Measurements from ENCODE around the gene NDUFB3. TPM values are rescaled to one million over a fixed set of nuclear protein-coding genes. Genes with fewer than 3 reads are reported as not detected.

NDUFB3 gene
- total and polyA plus RNA-seq, 7 donors = 85.3 to 370 (median 97.9) TPM

DNA sequence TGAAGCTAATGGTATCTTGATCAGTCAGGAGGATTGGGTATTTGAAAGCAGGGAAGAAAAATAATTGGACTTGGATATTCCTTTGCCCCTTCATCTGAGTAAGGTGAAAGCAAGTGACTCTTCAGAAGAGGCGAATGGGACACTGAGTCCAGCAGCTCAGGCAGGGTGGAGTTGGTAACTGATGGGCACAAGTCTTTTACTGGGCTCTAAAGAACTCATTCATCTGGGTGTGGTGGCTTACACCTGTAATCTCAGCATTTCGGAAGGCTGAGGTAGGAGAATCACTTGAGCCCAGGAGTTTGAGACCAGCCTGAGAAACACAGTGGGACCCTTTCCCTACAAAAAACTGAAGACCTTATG lies 55.3 kb downstream of the NDUFB3 start:
- TF ChIP-seq POLR2AphosphoS5 (IDR thresholded peaks at IDR 0.05) (no peak), POLR2A (IDR thresholded peaks at IDR 0.05) (no peak), EP300 (IDR thresholded peaks at IDR 0.05) (no peak)
- TF ChIP-seq, protein P1, sequence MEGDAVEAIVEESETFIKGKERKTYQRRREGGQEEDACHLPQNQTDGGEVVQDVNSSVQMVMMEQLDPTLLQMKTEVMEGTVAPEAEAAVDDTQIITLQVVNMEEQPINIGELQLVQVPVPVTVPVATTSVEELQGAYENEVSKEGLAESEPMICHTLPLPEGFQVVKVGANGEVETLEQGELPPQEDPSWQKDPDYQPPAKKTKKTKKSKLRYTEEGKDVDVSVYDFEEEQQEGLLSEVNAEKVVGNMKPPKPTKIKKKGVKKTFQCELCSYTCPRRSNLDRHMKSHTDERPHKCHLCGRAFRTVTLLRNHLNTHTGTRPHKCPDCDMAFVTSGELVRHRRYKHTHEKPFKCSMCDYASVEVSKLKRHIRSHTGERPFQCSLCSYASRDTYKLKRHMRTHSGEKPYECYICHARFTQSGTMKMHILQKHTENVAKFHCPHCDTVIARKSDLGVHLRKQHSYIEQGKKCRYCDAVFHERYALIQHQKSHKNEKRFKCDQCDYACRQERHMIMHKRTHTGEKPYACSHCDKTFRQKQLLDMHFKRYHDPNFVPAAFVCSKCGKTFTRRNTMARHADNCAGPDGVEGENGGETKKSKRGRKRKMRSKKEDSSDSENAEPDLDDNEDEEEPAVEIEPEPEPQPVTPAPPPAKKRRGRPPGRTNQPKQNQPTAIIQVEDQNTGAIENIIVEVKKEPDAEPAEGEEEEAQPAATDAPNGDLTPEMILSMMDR (IDR thresholded peaks at IDR 0.05) = no peak
- 17 to 48% methylated on average over 2 of the region's 2 CpGs for WGBS, 2 donors
- Histone ChIP-seq H3K4me1 (peaks cover 0 to 95% (median 83%) of the 10 kb centered on the region in 4 donors), H3K27me3 (no peaks in the 10 kb centered on the region), H3K36me3 (peaks cover 0 to 6% (median 0%) of the 10 kb centered on the region in 4 donors), H3K4me3 (peak overlapping the region in 2 of 4 donors; percentile 4 to 19), H3K27ac (peak overlapping the region; percentile 71 to 99 (median 76)), H3K9me3 (no peaks in the 10 kb centered on the region)
- intact Hi-C loops (cut with DNase I) = no loop called here
- no peak for DNase-seq

DNA sequence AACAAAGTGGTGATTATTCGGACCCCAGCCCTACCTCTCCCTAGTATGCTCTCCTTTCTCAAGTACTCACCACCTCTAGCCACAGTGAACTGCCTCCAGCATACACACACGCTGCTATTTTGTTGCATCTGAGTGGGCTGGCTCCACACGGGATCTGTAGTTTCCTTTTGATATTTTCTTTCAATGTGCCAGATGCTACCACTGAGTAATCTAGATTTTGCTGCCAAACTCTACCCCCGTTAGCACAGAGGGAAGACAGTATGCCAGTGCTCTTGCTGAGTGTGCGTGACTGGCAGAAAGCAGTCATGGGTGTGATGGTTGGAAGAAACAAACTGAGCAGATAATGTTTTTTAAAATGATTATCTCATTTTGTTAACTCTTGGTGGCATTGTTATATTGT lies 55.8 kb downstream of the NDUFB3 start:
- H3K27me3 ChIP-seq = no peaks in the 10 kb centered on the region
- peaks cover 0 to 95% (median 81%) of the 10 kb centered on the region in 4 donors for H3K4me1 ChIP-seq
- no peak for TF ChIP-seq EP300 (IDR thresholded peaks at IDR 0.05)
- peak in 2 of 4 donors; percentile 22 to 38 for TF ChIP-seq POLR2AphosphoS5 (IDR thresholded peaks at IDR 0.05)
- peaks cover 0 to 6% (median 0%) of the 10 kb centered on the region in 4 donors for H3K36me3 ChIP-seq
- intact Hi-C loops (cut with DNase I) = no loop called here
- peak overlapping the region; percentile 71 to 99 (median 76) for H3K27ac ChIP-seq
- peak overlapping the region in 2 of 4 donors; percentile 4 to 19 for H3K4me3 ChIP-seq
- H3K9me3 ChIP-seq = no peaks in the 10 kb centered on the region
- 37 to 55% methylated on average over 5 of the region's 5 CpGs for WGBS, 2 donors
- no peak for DNase-seq

DNA sequence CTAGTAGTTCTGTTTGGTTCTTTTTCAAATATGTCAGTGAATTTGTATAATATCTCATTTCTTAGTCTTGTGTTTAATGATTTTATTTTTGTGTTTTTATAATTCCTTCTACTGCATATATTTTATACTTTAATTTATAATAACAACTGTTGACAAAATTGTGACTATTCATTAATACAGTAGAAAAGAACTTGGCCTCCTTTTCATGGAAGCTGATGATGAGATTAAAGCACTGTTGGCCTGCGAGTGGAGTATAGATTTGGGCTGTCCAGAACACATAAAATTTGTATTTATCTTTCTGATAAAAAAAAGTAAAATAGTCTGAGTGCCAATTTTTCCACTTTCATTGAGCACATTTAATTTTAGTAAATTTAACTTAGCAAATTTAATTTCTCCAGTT lies 56.2 kb downstream of the NDUFB3 start:
- TF ChIP-seq, protein P1 (IDR thresholded peaks at IDR 0.05) = no peak
- TF ChIP-seq POLR2AphosphoS5 (IDR thresholded peaks at IDR 0.05) = no peak
- TF ChIP-seq POLR2A (IDR thresholded peaks at IDR 0.05) = no peak
- no peak for TF ChIP-seq EP300 (IDR thresholded peaks at IDR 0.05)
- intact Hi-C loops (cut with DNase I) = no loop called here
- peaks cover 0 to 8% (median 2%) of the 10 kb centered on the region in 4 donors for H3K36me3 ChIP-seq
- H3K9me3 ChIP-seq = no peaks in the 10 kb centered on the region
- no peaks in the 10 kb centered on the region for H3K27me3 ChIP-seq
- H3K4me3 ChIP-seq = no peak overlapping the region
- peaks cover 0 to 91% (median 79%) of the 10 kb centered on the region in 4 donors for H3K4me1 ChIP-seq
- no peak for DNase-seq
- peak overlapping the region; percentile 71 to 99 (median 76) for H3K27ac ChIP-seq
- 83 to 88% methylated on average over 1 of the region's 1 CpG for WGBS, 2 donors

DNA sequence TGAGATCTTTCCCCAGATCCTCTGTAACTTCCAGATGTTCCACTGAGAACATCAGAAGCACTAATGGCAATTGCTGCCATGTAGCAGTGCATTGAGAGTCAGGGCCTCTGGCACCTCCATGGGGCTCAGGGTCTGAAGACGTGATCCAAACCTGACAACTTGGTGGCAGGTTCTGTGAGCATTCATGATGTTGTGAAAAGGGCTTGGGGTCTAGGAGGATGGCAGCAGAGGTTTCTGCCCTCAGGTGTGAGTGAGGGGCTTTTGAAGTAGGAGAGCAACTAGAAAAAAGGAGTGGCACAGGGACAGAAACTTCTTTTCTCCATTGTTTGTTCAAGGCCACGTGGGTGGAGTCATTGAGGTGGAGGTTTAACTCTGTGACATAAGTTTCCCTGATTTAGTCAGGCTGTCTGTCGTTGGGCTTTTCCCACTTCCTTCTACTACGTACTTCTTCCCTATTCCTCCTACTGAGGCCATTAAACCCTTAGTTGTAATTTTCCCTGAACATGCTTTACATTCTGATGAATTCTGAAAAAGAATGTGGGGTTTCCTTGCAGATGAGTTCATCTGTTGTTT lies 57.2 kb downstream of the NDUFB3 start:
- TF ChIP-seq, protein P1 (IDR thresholded peaks at IDR 0.05) = no peak
- TF ChIP-seq POLR2A (IDR thresholded peaks at IDR 0.05) (no peak), POLR2AphosphoS5 (IDR thresholded peaks at IDR 0.05) (no peak), EP300 (IDR thresholded peaks at IDR 0.05) (no peak)
- Histone ChIP-seq H3K27ac (peak overlapping the region; percentile 51 to 99 (median 74)), H3K27me3 (no peaks in the 10 kb centered on the region), H3K4me3 (no peak overlapping the region), H3K9me3 (no peaks in the 10 kb centered on the region), H3K4me1 (peaks cover 0 to 81% (median 70%) of the 10 kb centered on the region in 4 donors), H3K36me3 (peaks cover 0 to 12% (median 6%) of the 10 kb centered on the region in 4 donors)
- WGBS, 2 donors = 11 to 19% methylated on average over 4 of the region's 4 CpGs
- intact Hi-C loops (cut with DNase I) = no loop called here
- DNase-seq = no peak

DNA sequence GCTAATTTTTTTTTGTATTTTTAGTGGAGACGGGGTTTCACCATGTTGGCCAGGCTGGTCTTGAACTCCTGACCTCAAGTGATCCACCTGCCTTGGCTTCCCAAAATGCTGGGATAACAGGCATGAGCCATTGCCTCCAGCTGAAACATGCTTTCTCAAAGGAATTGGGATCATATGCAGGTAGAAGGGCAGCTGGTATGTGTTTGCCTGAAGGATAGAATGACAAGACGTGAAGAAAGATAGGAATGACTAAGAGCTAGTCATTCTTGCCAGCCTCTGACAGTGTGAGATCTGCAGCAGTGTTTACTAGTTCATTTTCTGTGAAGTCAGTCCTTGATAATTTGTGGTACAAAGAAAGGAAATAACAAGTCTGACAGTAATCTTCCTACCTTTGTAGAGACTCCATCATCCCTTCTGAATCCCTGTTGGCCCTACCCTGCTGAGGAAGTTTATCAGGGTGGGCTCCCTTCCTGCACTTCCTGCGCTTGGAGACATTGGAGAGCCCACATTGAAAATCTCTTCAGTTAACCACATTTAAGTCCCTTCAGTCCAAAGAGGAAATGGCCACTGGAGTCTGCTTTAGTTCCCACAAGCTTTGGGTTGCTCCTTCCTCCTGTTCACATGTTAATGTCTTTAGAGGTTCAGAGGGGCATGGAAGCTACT lies 58.9 kb downstream of the NDUFB3 start:
- Histone ChIP-seq H3K9me3 (no peaks in the 10 kb centered on the region), H3K4me3 (no peak overlapping the region), H3K27me3 (no peaks in the 10 kb centered on the region), H3K36me3 (peaks cover 0 to 22% (median 11%) of the 10 kb centered on the region in 4 donors), H3K4me1 (peaks cover 0 to 65% (median 54%) of the 10 kb centered on the region in 4 donors), H3K27ac (peak overlapping the region; percentile 18 to 99 (median 48))
- no peak for TF ChIP-seq EP300 (IDR thresholded peaks at IDR 0.05)
- peak in 1 of 4 donors; percentile 6 for TF ChIP-seq POLR2AphosphoS5 (IDR thresholded peaks at IDR 0.05)
- no peak for TF ChIP-seq POLR2A (IDR thresholded peaks at IDR 0.05)
- 66 to 83% methylated on average over 3 of the region's 3 CpGs for WGBS, 2 donors
- no peak for DNase-seq
- intact Hi-C loops (cut with DNase I) = no loop called here
